Measurements from ENCODE around the gene RELCH.

Gene RELCH

DNA sequence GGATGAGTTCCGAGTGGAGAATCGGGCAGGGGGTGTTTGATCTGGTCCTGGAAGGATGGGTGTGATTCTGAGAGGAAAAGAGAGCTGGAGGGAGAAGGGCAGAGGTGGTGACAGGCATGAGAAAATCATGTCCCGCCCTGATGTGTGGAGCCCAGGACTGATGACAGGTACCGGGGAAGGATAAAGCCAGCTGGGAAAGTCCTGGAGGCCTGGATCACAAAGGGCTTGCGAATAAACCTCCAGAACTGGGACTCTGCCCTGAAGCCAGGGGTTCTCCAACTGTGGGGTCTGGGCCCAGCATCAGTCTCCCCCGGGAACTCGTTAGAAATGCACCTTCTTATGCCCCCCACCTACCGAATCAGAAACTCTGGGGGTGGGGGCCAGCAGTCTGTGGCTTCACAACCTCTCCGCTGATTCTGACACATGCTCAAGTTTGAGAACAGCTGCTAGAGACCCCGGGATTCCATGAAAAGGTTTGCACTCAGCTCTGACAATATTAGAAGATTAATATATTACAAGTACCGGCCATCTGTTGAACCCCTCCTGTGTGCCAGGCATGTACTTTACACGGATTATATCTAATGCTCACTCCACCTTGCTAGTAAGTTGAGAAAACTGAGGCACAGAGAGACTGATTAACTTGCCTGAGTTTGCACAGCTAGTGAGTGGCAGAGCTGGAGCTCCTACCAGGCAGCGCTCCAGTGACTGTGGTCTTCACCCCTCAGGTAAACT is 146.1 kb downstream of the RELCH start:
- H3K36me3 ChIP-seq, result no peaks in the 10 kb centered on the region
- TF ChIP-seq, protein P1, sequence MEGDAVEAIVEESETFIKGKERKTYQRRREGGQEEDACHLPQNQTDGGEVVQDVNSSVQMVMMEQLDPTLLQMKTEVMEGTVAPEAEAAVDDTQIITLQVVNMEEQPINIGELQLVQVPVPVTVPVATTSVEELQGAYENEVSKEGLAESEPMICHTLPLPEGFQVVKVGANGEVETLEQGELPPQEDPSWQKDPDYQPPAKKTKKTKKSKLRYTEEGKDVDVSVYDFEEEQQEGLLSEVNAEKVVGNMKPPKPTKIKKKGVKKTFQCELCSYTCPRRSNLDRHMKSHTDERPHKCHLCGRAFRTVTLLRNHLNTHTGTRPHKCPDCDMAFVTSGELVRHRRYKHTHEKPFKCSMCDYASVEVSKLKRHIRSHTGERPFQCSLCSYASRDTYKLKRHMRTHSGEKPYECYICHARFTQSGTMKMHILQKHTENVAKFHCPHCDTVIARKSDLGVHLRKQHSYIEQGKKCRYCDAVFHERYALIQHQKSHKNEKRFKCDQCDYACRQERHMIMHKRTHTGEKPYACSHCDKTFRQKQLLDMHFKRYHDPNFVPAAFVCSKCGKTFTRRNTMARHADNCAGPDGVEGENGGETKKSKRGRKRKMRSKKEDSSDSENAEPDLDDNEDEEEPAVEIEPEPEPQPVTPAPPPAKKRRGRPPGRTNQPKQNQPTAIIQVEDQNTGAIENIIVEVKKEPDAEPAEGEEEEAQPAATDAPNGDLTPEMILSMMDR (IDR thresholded peaks at IDR 0.05), result no peak
- H3K27me3 ChIP-seq, result peaks cover 24% of the 10 kb centered on the region

GRCh38 chr18:62334120-62334519 is 147.1 kb downstream of the RELCH start:
- no peak overlapping the region for H3K27ac ChIP-seq
- peaks cover 14% of the 10 kb centered on the region for H3K27me3 ChIP-seq
- no peaks in the 10 kb centered on the region for H3K36me3 ChIP-seq
- peaks cover 5 to 12% of the 10 kb centered on the region in 2 experiments for H3K4me1 ChIP-seq (ENCODE audit: control insufficient read depth in 1 of 2, insufficient read depth in 1 of 2, low read depth in 1 of 2, low read length in 1 of 2)
- no peak overlapping the region for H3K4me3 ChIP-seq (ENCODE audit: low read depth in 1 of 2, low read length in 1 of 2)
- H3K9me3 ChIP-seq, result no peaks in the 10 kb centered on the region
- TF ChIP-seq, protein P1 (IDR thresholded peaks at IDR 0.05), result no peak

More for the DNA sequence above, 146.1 kb downstream of the RELCH start:
- H3K27ac ChIP-seq, result no peak overlapping the region
- no peaks in the 10 kb centered on the region for H3K9me3 ChIP-seq
- H3K4me1 ChIP-seq (ENCODE audit: control insufficient read depth in 1 of 2, insufficient read depth in 1 of 2, low read depth in 1 of 2, low read length in 1 of 2), result peaks cover 5 to 12% of the 10 kb centered on the region in 2 experiments
- H3K4me3 ChIP-seq (ENCODE audit: low read depth in 1 of 2, low read length in 1 of 2), result no peak overlapping the region

GRCh38 chr18:62335494-62335893 is 148.4 kb downstream of the RELCH start:
- no peak overlapping the region for H3K4me3 ChIP-seq (ENCODE audit: low read depth in 1 of 2, low read length in 1 of 2)
- H3K36me3 ChIP-seq, result no peaks in the 10 kb centered on the region
- H3K4me1 ChIP-seq (ENCODE audit: control insufficient read depth in 1 of 2, insufficient read depth in 1 of 2, low read depth in 1 of 2, low read length in 1 of 2), result peaks cover 5 to 12% of the 10 kb centered on the region in 2 experiments
- H3K27ac ChIP-seq, result no peak overlapping the region
- no peaks in the 10 kb centered on the region for H3K9me3 ChIP-seq
- TF ChIP-seq, protein P1 (IDR thresholded peaks at IDR 0.05), result no peak
- peaks cover under 1% of the 10 kb centered on the region for H3K27me3 ChIP-seq

- H3K4me1 ChIP-seq (ENCODE audit: control insufficient read depth in 1 of 2, insufficient read depth in 1 of 2, low read depth in 1 of 2, low read length in 1 of 2), result peaks cover 5 to 9% of the 10 kb centered on the region in 2 experiments
- H3K27ac ChIP-seq, result no peak overlapping the region
- no peaks in the 10 kb centered on the region for H3K9me3 ChIP-seq
- no peaks in the 10 kb centered on the region for H3K36me3 ChIP-seq
- no peaks in the 10 kb centered on the region for H3K27me3 ChIP-seq
- H3K4me3 ChIP-seq (ENCODE audit: low read depth in 1 of 2, low read length in 1 of 2), result no peak overlapping the region
- TF ChIP-seq, protein P1 (IDR thresholded peaks at IDR 0.05), result no peak
These were observed 149.6 kb downstream of the RELCH start for GRCh38 chr18:62336618-62337017.

DNA sequence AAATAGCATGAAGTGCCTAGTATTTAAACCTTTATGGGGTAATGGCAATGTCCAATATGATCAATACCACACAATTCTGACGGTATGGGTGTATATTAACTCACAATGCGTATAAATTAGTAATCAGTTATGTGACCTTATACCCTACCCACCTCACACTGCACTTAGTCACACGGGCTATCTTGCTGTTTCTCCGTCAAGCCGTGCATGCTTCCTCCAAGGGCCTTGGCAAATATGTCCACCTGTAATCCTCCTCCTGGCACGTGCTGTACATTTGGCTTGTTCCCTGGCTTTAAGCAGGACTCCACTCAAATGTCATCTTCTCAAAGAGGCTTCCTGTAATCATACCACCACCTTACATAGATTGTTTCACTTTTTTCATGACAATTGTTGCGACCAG is 150.3 kb downstream of the RELCH start:
- Histone ChIP-seq H3K4me1 (ENCODE audit: control insufficient read depth in 1 of 2, insufficient read depth in 1 of 2, low read depth in 1 of 2, low read length in 1 of 2) (peaks cover 0 to 2% of the 10 kb centered on the region in 2 experiments), H3K27ac (no peak overlapping the region), H3K4me3 (ENCODE audit: low read depth in 1 of 2, low read length in 1 of 2) (no peak overlapping the region), H3K36me3 (no peaks in the 10 kb centered on the region), H3K9me3 (no peaks in the 10 kb centered on the region), H3K27me3 (no peaks in the 10 kb centered on the region)
- TF ChIP-seq, protein P1 (IDR thresholded peaks at IDR 0.05), result no peak
